NK-92 treated with Interleukin-12 subunit alpha and Interleukin-12 subunit beta, amount 100 ng/mL, for 24 hours (cell line): Measurements from ENCODE around the gene SLC28A3.

ENCODE experiments used
- DNase-seq: peaks from one replicate; lab custom pipeline; 2025; lab: John Stamatoyannopoulos, UW

Gene SLC28A3

DNA sequence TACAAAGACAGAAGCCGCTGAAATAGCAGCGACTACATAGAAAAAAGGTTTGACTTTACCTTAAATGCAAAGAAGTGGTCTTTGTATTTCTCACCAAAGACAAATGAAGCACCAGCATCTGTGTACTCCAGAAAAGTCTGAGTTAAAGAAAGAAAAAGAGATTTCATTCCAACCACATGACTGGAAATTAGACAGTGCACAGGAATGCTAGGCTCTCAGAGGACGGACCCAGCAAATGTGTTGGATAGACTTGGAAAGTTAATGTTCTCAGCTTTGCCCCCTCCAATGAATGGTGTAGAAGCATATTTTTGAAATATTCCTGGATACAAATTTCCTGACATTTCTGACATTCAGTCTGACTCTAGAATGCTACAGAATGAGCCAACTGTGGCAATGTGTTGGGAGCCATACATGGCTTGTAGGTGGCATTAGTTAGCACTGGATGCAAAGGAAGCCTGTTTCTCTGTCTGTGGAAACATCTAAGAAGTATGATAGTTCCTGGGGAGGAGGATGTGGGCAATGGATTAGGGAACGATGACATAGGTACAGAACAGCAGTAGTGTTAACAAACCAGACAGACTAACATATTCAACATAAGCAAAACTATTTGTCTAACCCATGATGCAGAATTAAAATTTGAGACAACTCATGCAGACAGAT is 43.3 kb downstream of the SLC28A3 start:
- DNase-seq, result no peak

DNA sequence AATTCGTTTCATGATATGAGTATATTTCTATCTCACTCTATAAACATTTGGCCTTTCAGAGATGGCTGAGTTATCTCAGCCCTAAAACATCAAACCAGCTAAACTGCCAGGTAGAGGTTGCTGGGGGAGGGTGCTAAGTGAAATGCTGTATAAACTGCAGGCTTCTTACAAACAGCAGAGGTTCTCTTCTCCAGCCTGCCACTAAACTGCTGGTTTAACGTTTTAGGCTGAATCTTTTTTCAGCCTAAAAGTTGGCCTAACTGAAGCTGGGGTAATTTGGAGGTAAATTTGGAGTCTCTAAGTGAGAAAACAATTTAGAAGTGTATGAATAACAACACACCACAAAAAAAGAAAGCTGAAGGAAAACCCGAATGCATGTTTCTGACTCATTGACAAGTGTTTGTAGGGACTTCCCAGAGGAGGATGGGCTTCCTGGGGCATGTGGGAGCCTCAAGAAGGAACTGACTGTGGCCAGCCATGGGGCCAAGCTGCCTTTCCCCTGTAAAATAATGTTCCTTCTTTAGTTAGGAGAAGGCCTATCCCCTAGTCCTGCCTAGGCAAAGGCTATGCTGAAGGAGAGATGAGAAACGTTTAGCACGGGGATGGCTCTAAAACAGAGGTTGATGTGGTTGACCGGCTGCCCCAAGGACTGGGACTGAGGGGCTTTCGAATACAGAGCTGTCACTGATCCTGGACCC is 44.3 kb downstream of the SLC28A3 start:
- peak; percentile 35 for DNase-seq

DNA sequence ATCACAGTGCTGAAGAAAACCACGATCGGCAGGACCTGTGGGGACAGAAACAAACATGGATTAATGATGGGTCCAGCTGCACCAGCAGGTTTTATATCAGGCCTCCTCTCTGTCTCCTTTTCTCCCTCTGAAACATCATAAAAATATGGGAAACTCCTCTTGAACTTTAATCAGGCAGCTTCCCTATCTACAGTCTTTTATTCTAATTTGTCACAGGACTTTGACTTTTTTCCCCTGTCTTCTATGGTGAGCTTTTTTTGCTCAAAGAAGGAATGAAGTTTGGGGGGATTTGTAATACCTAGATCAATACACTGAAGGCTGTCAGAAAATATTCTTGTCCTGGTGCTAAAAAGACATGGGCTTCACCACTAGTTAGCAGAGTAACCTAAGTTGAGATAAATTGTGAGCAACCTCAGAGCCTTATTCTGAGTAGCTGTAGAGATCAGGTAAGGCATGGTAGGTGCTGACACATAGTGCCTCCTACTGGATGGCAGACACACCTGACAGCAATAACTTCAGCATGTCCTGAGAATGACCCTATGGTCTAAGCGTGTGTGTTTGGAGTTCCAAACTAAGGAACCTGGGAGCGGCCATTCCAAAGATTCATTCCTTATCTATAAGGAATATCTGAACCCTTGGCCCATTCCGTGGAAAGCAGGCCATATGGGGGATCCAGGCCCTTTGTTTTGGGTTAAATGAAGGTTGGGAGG is 46.2 kb downstream of the SLC28A3 start:
- DNase-seq, result no peak

DNA sequence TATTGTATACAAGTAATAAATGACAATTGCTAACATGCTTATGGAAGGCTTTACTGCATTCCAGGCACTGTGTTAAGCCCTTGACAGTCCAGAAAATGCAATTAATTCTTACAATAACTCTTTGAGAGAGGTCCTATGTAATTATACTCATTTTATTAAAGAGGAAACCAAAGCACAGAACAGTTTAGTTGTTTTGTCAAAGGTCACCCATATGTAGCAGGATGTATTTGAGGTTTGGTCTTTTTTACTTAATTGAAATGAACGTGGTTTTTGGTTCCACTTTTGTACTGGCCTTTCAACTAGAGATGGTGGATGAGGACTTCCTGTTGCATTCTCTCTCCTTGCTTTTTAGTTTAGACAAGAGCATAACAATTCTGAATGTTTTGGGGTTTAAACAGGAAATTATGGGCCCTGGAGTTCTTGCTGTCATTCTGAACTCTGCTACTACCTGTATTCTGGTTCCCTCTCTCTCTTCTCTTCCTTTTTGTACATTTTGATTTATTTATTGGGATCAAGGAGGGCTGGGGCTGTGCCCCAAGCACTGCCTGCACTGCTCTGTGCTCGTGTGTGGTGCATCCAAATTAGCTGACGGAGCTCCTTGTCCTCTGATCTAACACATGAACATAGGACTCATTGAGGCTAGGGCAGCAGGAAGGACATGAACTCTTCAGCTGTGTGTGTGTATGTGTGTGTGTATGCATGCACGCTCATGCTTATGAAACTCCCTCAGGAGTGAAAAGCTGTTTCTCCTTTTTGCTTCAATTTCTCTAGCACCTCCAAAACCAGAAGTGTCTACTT is 47.4 kb downstream of the SLC28A3 start:
- no peak for DNase-seq

DNA sequence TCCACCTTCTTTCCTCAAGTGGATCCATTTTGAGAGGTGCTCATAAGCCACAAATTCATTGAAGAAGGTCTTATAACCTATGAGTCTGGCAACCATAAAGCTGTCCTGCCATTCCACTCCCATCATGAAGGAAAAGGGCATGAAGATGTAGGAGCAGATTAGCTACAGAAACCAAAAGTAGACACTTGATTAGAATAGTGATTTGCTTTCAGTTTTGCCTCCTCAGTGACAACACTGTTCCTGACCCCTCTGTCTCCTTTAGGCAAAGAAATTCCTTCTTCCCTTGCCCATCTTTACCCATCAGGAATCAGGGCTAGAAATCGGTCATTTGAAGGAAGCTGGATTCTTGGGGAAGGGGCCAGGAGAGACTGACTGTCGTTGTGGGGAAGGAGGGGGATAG is 55.2 kb downstream of the SLC28A3 start:
- DNase-seq, result no peak

DNA sequence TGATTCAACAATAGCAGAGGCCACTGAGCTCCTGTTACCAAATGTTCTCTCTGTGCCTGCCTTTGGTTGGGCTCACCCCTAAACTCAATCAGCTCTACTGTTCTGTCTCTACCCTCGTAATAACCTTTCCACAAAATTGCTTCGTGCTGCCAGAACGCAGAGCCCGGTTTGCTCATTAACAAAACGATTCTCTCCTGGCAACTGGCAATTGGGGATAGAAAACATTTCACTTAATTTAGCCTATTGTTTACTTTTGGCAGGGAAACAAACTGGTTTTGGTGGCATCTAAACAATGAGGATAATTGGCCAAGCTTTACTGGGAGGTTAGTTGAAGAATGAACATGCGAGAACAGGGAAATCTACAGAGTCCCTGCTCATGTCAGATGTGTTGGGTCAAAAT is 56.6 kb downstream of the SLC28A3 start:
- no peak for DNase-seq

DNA sequence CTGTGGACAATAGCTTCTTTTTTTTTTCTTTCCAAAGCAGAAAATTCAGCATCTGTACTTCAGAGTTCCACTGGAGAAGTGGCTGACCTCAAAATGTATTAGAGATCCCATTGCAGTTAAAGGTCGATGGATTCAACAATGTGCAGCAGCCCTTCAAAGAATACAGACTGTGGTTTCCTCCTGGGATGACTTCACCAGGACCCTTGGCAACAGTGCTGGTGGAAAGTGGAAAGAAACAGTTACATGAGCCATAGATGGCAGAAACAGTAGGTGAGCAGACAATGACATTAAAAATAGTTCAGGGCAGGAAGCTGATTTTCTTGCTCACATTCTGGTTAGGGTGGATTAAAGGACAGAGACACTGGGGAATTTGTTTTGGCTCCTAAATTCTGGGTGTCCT is 62.4 kb downstream of the SLC28A3 start:
- no peak for DNase-seq

DNA sequence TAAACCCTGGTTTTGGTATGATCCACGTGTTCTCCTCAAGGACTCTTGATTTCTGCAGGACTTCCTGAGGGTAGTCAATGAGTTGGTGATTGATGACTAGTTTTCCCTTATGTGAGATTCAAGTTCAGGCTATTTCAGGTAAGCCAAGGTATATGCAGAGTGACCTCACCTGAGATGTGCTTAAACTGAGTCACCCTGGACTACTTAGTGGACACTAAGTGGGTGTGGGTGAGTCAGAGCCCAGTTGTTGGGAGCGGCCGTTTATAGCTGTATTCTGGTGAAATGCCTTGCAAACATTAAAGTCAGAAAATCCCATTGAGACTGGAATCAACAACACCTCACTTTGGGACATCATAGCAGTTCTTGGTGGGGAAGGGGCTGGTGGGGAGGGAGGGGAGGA is 62.9 kb downstream of the SLC28A3 start:
- DNase-seq, result no peak

DNA sequence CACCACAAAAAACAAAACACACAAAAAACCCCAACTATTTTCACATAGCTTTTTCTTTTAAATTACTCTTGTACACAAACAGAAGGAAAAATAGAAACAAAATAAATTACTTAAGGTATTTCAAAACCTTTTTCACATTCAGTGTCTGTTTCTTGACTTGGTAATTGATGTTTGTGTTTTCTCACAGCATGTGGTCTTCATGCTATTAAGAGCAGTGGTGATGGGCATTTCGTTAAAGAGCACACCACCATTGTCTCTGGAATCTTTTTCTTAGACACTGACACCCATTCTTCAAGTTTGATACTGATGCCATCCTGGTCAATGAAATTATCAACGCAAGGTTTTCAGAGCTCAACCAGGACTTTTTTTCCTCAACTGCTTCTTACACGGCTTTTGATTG is 63.8 kb downstream of the SLC28A3 start:
- no peak for DNase-seq

DNA sequence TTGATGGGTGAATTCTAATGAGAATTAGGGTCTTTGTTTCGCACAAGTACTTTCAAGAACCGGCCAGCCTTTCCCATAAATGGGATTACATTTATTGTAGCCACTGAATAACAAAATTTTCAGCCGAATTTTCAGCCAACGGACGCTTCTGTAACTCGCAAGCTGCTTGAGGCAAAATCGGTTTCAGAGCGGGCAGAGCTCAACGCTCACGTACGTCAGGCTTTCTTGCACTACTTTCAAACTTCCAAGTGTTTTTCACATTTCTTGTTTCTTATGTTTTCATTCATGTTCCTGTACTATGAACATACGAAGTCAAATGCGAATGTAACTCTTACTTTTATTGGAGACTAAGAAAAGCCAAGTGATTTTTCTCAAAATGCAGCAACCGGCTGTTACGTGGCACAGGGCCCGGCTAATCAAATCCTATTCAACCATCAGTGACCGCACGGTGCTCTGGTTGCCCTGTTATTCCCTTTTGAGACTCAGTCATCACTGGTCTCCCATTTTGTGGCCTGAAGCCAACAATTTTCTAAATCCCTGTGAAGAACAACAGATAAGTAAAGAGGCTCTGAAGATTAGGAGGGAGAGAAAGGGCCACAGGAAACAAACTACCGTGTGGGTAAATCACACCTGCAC is 68.5 kb downstream of the SLC28A3 start:
- no peak for DNase-seq

DNA sequence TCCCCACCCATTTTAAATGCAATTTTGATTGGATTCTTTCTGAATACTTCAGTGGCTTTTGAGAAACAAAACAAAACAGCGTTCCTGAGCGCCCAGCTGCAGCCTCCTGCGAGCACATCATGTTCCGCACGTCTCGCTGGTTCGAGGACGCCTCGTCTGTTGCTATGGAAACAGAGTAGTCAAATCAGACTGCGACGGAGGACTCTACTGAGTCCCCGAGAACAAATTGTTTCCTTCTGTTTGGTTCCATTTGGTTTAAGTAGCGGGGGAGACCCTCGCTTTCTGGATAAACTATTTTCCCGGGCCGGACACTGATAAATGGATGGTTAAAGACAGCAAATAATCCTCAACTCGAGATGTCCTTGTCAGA is 69.0 kb downstream of the SLC28A3 start:
- DNase-seq, result no peak

DNA sequence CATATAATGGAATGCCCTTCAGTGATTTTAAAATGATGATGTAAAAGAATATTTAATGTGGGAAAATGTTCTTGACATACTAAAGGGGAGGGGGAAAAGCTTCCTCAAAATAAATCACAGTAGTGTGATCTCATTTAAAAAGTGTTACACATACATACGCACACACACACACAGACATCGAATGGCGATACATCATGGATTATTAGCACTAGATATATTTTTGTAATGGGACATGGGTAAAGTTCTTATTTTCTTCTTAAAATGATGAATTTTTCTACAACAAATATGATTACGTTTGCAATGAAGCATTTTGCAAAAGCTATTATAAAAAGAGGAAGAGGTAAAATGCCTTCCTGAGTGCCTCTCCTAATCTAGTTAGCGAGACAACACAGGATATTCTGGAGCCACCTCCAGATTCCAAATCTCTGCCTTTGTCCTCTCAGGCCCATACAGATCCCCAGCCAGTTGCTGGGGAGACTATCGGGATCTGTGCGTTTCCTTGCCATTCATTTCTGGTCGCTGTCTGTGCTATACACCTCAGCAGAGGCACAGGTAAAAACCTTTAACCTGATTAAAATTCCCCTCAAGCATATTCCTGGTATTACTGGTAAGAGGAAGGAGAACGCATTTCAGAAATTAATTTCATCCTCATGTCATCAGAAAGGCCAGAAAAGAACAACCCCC is 69.6 kb downstream of the SLC28A3 start:
- DNase-seq, result no peak

DNA sequence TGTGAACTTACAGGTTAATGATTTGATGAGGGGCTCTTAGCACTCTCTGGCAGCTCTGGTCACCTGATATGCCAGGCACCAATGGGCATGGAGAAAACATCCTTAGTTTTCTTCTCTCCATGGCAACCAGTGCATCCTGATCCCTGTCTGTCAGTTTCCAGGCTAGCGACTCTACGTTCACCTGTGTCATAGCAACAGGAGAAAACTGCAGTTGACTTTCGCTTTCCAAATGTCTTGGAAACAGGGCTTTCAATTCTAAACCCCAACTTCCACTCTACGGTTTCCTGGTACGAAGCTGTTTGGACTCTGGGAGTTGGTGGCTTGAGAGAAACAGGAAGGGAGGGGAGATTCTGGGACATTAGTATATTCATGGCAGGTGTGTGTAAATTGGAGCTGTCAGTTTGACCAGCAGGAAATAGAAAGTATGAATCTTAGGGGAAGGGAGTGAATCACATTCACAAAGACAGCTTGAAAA is 74.4 kb downstream of the SLC28A3 start:
- DNase-seq, result no peak

DNA sequence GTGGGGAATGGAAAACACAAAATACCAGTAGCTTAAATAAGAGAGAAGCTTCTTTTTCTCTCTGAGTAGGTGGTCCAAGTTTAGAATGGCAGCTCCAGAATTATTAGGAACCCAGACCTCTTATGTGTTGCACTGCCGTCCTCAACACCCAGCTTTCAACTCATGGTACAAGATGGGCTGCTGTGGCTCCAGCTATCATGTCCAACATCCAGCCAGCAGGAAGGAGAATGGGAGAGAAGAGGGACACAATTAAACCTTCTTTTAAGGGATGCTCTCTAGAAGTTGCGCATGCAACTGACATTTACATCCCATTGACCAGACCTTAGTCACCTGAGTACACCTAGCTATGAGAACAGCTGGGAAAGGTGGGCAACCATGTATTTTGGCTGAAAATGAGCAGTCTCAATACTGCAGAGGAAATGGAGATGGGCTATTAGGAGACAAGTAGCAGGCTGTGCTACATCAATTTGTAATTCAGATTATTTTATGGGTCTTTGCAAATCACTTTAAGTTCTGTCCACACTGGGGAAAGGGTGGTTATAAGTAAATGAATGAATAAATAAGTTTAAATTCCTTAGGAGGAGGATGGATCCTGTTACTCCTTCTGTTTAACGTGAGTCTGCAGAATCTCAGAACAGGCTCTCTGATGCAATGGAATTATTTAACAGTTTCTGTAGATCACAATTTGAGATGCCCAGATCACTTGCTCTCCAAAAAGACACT is 76.1 kb downstream of the SLC28A3 start:
- no peak for DNase-seq

DNA sequence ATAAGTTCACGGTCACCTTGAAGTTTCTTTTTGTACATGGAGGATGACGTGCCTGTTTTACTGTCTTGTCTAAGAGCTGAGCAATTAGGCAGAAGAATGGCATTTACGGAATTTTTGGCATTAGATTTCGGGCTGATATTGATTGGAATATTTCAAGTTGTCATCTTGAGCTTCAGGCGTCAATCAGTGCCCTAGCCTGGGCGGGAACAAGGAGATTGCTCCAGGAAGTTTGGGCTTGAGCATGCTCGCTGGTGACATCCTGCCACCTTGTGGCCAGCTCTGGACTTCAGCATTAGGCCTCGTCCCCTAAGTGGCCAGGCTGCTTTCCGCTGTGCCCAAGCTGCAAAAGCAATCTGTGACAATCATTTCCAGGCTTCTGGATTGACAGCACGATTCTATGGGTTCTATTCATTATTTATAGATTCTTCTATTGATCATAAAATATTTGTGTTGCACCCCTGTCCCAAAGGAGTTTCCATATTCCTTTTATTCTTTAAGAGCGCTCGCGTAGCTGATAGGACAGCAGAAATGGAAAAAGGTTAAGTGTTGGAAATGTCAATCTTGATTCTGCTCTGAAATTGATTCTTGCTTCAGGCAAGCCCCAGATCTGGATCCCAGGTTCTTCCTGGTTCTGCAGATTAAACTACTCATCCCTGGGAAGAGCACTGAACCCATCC is 79.3 kb downstream of the SLC28A3 start:
- peak; percentile 17 for DNase-seq

DNA sequence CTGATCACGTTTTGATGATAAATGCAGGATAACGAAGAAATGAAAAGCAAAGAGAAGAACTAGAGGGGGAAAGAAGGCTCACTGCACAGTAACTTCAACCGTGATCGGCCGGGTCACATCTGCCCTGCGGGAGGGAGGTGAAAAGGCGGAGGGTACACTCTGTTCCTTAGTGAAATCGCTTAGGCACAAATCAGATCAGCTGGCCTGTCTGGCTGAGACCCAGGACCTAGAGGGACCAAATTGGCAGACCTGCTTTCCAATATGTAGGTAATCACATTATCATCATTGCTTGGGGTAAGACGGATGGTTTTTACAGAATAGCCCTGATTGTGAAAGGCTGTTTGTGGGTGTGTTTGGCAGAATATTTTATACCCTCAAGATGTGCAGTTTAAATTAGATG is 82.2 kb downstream of the SLC28A3 start:
- no peak for DNase-seq

DNA sequence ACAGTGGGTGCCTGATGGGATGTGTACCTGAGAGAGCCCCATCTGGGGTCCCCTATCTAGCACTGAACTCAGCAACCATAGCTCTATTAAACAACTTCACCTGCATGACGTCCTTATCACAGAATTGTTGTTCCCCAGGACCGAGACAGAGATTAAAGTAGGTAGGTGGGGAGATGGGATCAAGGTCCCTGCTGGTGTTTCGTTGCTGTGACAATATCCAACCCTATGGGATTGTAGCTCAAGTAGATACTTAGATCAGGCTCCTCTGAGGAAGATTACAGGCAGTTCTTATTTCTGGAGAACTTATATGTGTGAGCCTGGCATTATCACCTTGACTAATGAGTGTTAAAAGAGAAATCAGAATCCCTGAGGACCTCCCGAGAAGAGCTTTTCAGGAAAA is 84.9 kb downstream of the SLC28A3 start:
- DNase-seq, result no peak

DNA sequence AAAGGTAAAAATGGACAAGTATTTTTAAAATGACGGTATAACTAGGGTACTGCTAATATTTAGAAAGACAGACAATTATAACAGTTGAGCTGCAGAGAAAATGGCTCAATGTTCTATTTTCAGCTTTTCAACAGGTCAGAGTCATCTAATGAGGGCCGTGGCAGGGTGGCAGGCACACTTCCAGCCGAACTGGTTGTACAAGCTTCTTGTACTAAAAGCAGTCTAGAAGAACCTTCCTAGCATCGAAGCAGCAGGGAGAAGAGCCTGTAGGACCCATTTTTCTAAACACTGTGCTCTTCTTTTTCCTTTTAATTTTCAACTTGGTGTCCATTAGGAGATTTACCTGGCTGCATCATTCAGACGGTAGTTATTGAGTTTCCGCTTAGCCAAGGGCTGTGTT is 85.6 kb downstream of the SLC28A3 start:
- no peak for DNase-seq

DNA sequence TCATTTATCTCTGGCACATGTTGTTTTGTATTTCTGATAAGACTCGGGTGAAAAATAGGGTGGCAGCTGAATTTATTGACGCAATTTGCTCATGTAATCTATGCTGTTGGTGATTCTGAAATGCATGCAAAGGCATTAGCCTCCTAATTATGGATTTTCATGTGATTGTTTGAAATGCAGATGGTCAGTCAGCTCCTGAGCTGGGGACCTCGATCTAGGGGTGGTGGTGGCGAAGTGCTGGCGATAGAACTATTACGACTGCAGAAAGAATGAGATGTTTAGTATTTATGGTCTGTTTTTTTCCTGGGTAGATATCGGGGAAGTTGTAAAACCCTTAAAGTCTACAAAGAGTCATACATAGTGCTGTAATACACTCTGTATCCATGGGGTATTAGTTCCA is 88.6 kb downstream of the SLC28A3 start:
- DNase-seq, result no peak

DNA sequence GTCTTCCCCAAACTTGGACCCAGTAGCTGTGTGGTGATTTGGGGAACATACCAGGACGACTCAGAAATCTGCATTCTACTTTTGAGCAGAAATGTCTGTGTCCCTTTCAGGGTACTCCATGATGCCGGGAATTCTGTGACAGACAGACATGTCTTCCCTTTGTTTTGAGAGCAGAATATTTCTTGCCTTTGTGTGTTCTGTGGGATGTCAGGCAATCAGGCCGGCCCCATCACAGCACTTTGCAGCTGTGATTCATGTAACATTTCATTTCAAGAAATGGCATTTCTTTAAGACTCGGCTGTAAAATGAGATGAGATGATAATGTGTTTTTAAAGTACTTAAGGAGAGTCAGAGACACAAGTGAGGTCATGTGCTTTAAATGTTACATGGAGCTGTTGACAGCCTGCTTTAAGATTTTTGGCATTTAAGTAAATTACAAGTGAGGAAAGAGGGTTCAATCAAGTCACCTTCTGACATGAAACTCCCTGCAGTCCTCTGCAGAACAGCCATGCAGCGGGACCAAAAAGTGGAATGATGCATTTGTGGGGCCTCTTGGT is 98.7 kb downstream of the SLC28A3 start:
- DNase-seq, result no peak
